ENCODE measurements around the gene PLPPR5. TPM values are rescaled to one million over a fixed set of nuclear protein-coding genes. Genes with fewer than 3 reads are reported as not detected.

PLPPR5 gene
- total RNA-seq, 4 donors from 2014 or later = 0.12 to 0.13 TPM; not detected in 2

GRCh38 chr1:99003581-99004253 lies 944 bp downstream of the PLPPR5 start:
- WGBS, 2 donors (ENCODE audit: low coverage in 1 of 2) = 39 to 40% methylated on average over 6 to 8 of the region's 20 CpGs
- Histone ChIP-seq H3K4me1 (peaks cover 0 to 17% (median 5%) of the 10 kb centered on the region in 3 donors), H3K36me3 (no peaks in the 10 kb centered on the region), H3K9me3 (no peaks in the 10 kb centered on the region), H3K27ac (no peak overlapping the region), H3K27me3 (peaks cover 78% of the 10 kb centered on the region), H3K4me3 (peak overlapping the region in 1 of 2 donors; percentile 48)
- ATAC-seq = peak; percentile 10
- TF ChIP-seq CTCF (IDR thresholded peaks at IDR 0.05) (no peak), POLR2A (IDR thresholded peaks at IDR 0.05) (no peak), POLR2AphosphoS5 (IDR thresholded peaks at IDR 0.05) (no peak), EP300 (IDR thresholded peaks at IDR 0.05) (no peak)

- 49 to 65% methylated on average over 3 of the region's 3 CpGs for WGBS, 2 donors (ENCODE audit: low coverage in 1 of 2)
- Histone ChIP-seq H3K4me3 (no peak overlapping the region), H3K36me3 (no peaks in the 10 kb centered on the region), H3K4me1 (no peaks in the 10 kb centered on the region), H3K27me3 (no peaks in the 10 kb centered on the region), H3K27ac (no peak overlapping the region), H3K9me3 (no peaks in the 10 kb centered on the region)
- no peak for ATAC-seq
- no peak for TF ChIP-seq CTCF (IDR thresholded peaks at IDR 0.05)
- no peak for TF ChIP-seq POLR2A (IDR thresholded peaks at IDR 0.05)
Observed at GRCh38 chr1:98992844-98993243, 11.8 kb downstream of the PLPPR5 start.

GRCh38 chr1:98991127-98992012 lies 13.3 kb downstream of the PLPPR5 start:
- 75 to 76% methylated on average over 4 of the region's 4 CpGs for WGBS, 2 donors (ENCODE audit: low coverage in 1 of 2)
- TF ChIP-seq CTCF (IDR thresholded peaks at IDR 0.05) (no peak), POLR2AphosphoS5 (IDR thresholded peaks at IDR 0.05) (no peak), POLR2A (IDR thresholded peaks at IDR 0.05) (no peak), EP300 (IDR thresholded peaks at IDR 0.05) (no peak)
- no peak for ATAC-seq
- H3K9me3 ChIP-seq = no peaks in the 10 kb centered on the region
- H3K36me3 ChIP-seq = no peaks in the 10 kb centered on the region
- H3K4me1 ChIP-seq = no peaks in the 10 kb centered on the region
- no peaks in the 10 kb centered on the region for H3K27me3 ChIP-seq
- H3K27ac ChIP-seq = no peak overlapping the region
- no peak overlapping the region for H3K4me3 ChIP-seq

GRCh38 chr1:98989556-98989907 lies 15.1 kb downstream of the PLPPR5 start:
- H3K4me1 ChIP-seq = no peaks in the 10 kb centered on the region

More at GRCh38 chr1:98989556-98989907, 15.1 kb downstream of the PLPPR5 start:
- ATAC-seq = no peak
- no peaks in the 10 kb centered on the region for H3K9me3 ChIP-seq
- no peak overlapping the region for H3K27ac ChIP-seq
- no peaks in the 10 kb centered on the region for H3K27me3 ChIP-seq
- H3K4me3 ChIP-seq = no peak overlapping the region
- no peaks in the 10 kb centered on the region for H3K36me3 ChIP-seq
- 63 to 70% methylated on average over 1 of the region's 1 CpG for WGBS, 2 donors (ENCODE audit: low coverage in 1 of 2)
- no peak for TF ChIP-seq POLR2A (IDR thresholded peaks at IDR 0.05)
- no peak for TF ChIP-seq POLR2AphosphoS5 (IDR thresholded peaks at IDR 0.05)
- no peak for TF ChIP-seq EP300 (IDR thresholded peaks at IDR 0.05)
- TF ChIP-seq CTCF (IDR thresholded peaks at IDR 0.05) = no peak

All from gastroesophageal sphincter (tissue), 4 donors.